ENCODE measurements around the gene CERK. TPM values are rescaled to one million over a fixed set of nuclear protein-coding genes. Genes with fewer than 3 reads are reported as not detected.

The CERK gene
- total and polyA plus RNA-seq, 4 donors = 7.9 to 24.3 (median 10.2) TPM

GRCh38 chr22:46682011-46682731 lies 55.9 kb downstream of the CERK start:
- TF ChIP-seq MAX (IDR thresholded peaks at IDR 0.05) = no peak
- TF ChIP-seq RXRA (IDR thresholded peaks at IDR 0.05) = no peak
- no peak for TF ChIP-seq FOXA1 (IDR thresholded peaks at IDR 0.05)
- no peak for TF ChIP-seq ATF3 (IDR thresholded peaks at IDR 0.05)
- no peak for TF ChIP-seq TAF1 (conservative IDR thresholded peaks at IDR 0.05)
- no peak for TF ChIP-seq YY1 (IDR thresholded peaks at IDR 0.05)
- no peak for TF ChIP-seq REST (IDR thresholded peaks at IDR 0.05)
- no peak for TF ChIP-seq GABPA (IDR thresholded peaks at IDR 0.05 in 1 of 2, conservative IDR thresholded peaks at IDR 0.05 in 1 of 2)
- no peak for TF ChIP-seq RAD21 (IDR thresholded peaks at IDR 0.05)
- H3K9ac ChIP-seq (ENCODE audit: low read depth in 1 of 2, low read length in 2 of 2) = no peak overlapping the region
- no peak for DNase-seq (ENCODE audit: low spot score)
- H3K9me3 ChIP-seq (ENCODE audit: control insufficient read depth in 4 of 4, low read length in 3 of 4) = no peaks in the 10 kb centered on the region
- no peaks in the 10 kb centered on the region for H3K4me1 ChIP-seq (ENCODE audit: control insufficient read depth in 4 of 4, insufficient read depth in 4 of 4, low read length in 3 of 4)
- no peaks in the 10 kb centered on the region for H3K27me3 ChIP-seq (ENCODE audit: control insufficient read depth in 4 of 4, insufficient read depth in 4 of 4, low read length in 3 of 4)
- no peak overlapping the region for H3K4me3 ChIP-seq (ENCODE audit: low read depth in 1 of 3, low read length in 3 of 3)
- H3K27ac ChIP-seq (ENCODE audit: low read depth in 1 of 2, low read length in 2 of 2) = no peak overlapping the region
- peaks cover 6 to 25% (median 9%) of the 10 kb centered on the region in 4 donors for H3K36me3 ChIP-seq (ENCODE audit: control insufficient read depth in 4 of 4, insufficient read depth in 3 of 4, low read depth in 1 of 4, low read length in 3 of 4)
- 86% methylated on average over 19 of the region's 19 CpGs for WGBS

- TF ChIP-seq ATF3 (IDR thresholded peaks at IDR 0.05) (no peak), RAD21 (IDR thresholded peaks at IDR 0.05) (peak in 1 of 2 donors; percentile 66)
- H3K27me3 ChIP-seq (ENCODE audit: control insufficient read depth in 4 of 4, insufficient read depth in 4 of 4, low read length in 3 of 4) = no peaks in the 10 kb centered on the region
- H3K4me3 ChIP-seq (ENCODE audit: low read depth in 1 of 3, low read length in 3 of 3) = no peak overlapping the region
- no peak for DNase-seq (ENCODE audit: low spot score)
- H3K4me1 ChIP-seq (ENCODE audit: control insufficient read depth in 4 of 4, insufficient read depth in 4 of 4, low read length in 3 of 4) = peaks cover 0 to 5% (median 0%) of the 10 kb centered on the region in 4 donors
- WGBS = 87% methylated on average over 7 of the region's 7 CpGs
- H3K36me3 ChIP-seq (ENCODE audit: control insufficient read depth in 4 of 4, insufficient read depth in 3 of 4, low read depth in 1 of 4, low read length in 3 of 4) = peaks cover 0 to 16% (median 7%) of the 10 kb centered on the region in 4 donors
- H3K9me3 ChIP-seq (ENCODE audit: control insufficient read depth in 4 of 4, low read length in 3 of 4) = no peaks in the 10 kb centered on the region
- H3K27ac ChIP-seq (ENCODE audit: low read depth in 1 of 2, low read length in 2 of 2) = no peak overlapping the region
- H3K9ac ChIP-seq (ENCODE audit: low read depth in 1 of 2, low read length in 2 of 2) = no peak overlapping the region
Measured at GRCh38 chr22:46681010-46681409, 57.0 kb downstream of the CERK start.

GRCh38 chr22:46679706-46680269 lies 58.3 kb downstream of the CERK start:
- H3K27me3 ChIP-seq (ENCODE audit: control insufficient read depth in 4 of 4, insufficient read depth in 4 of 4, low read length in 3 of 4) = no peaks in the 10 kb centered on the region
- H3K36me3 ChIP-seq (ENCODE audit: control insufficient read depth in 4 of 4, insufficient read depth in 3 of 4, low read depth in 1 of 4, low read length in 3 of 4) = peaks cover 0 to 24% (median 9%) of the 10 kb centered on the region in 4 donors
- H3K4me3 ChIP-seq (ENCODE audit: low read depth in 1 of 3, low read length in 3 of 3) = no peak overlapping the region
- TF ChIP-seq RAD21 (IDR thresholded peaks at IDR 0.05) = no peak
- no peak for TF ChIP-seq NR2F2 (IDR thresholded peaks at IDR 0.05)
- TF ChIP-seq RXRA (IDR thresholded peaks at IDR 0.05) = no peak
- TF ChIP-seq YY1 (IDR thresholded peaks at IDR 0.05) = no peak
- TF ChIP-seq FOXA2 (IDR thresholded peaks at IDR 0.05) = no peak
- TF ChIP-seq TAF1 (conservative IDR thresholded peaks at IDR 0.05) = no peak
- TF ChIP-seq REST (IDR thresholded peaks at IDR 0.05) = no peak
- TF ChIP-seq CTCF (IDR thresholded peaks at IDR 0.05; ENCODE audit: low read depth, low read length, missing input control) = no peak
- TF ChIP-seq ATF3 (IDR thresholded peaks at IDR 0.05) = no peak
- TF ChIP-seq SP1 (IDR thresholded peaks at IDR 0.05) = no peak
- DNase-seq (ENCODE audit: low spot score) = no peak
- no peak overlapping the region for H3K9ac ChIP-seq (ENCODE audit: low read depth in 1 of 2, low read length in 2 of 2)
- WGBS = 94% methylated on average over 16 of the region's 16 CpGs
- H3K9me3 ChIP-seq (ENCODE audit: control insufficient read depth in 4 of 4, low read length in 3 of 4) = no peaks in the 10 kb centered on the region
- H3K27ac ChIP-seq (ENCODE audit: low read depth in 1 of 2, low read length in 2 of 2) = no peak overlapping the region
- peaks cover 0 to 5% (median under 1%) of the 10 kb centered on the region in 4 donors for H3K4me1 ChIP-seq (ENCODE audit: control insufficient read depth in 4 of 4, insufficient read depth in 4 of 4, low read length in 3 of 4)
